SIG-M5 treated with dmso at 0.1 percent for 504 hours (cell line): ENCODE data around the gene XPOT.

Experiments used
- DNase-seq: peaks from one replicate; lab custom pipeline; 2025; ENCODE audit not compliant: unreplicated experiment; lab: John Stamatoyannopoulos, UW

Gene XPOT

DNA sequence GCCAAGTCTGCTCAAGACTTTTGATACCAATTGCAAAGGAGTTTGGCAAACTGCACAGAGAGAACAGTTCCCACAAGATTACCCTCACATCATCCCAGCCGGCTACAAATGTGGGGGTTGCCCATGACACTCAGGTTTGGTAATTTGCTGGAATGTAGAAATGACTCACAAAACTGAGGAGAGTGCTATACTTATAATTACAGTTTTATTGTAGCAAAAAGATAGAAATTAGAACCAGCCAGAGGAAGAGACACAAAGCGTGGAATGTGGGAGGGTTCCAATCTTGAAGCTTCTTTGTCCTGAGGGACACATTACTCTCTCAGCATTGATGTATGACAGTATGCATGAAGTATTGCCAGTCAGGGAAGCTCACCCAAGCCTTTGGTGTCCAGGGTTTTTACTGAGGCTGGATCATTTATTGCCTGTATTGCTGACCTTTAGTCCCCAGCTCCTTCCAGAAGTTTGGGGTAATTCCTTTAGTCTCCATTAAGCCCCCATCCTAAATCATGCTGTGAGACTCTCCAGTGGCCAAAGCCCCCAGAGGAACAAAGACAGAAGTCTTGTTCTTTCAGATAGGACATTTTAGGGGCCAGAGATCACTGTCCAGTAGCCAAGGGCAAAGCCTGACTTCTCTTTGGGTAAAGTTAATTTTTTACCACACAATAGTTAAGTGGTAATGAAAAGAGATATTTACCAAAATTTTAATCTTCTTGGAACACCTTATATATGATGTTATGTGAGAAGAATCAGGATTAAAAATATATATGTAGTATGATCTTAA lies 57.6 kb downstream of the XPOT start:
- DNase-seq: no peak

DNA sequence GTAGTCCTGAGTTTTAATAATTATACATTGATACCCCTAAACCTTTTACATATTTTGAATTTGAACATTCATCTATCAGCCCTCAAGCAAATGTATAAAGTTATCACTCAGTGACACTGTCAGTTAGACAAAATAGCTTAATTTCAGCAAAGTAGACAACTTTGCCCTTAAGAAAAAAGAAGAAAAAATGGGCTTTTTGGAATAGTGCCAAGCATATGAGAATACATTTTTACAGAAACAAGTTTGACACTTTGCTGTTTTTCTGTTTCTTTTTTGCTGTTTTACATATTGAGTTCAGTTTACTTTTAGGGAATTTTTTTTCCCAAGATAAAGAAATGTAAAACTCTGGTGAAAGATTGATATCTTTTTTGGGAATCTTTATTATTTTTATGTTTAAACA lies 62.0 kb downstream of the XPOT start:
- no peak for DNase-seq

GRCh38 chr12:64468966-64469365 lies 64.8 kb downstream of the XPOT start:
- no peak for DNase-seq

DNA sequence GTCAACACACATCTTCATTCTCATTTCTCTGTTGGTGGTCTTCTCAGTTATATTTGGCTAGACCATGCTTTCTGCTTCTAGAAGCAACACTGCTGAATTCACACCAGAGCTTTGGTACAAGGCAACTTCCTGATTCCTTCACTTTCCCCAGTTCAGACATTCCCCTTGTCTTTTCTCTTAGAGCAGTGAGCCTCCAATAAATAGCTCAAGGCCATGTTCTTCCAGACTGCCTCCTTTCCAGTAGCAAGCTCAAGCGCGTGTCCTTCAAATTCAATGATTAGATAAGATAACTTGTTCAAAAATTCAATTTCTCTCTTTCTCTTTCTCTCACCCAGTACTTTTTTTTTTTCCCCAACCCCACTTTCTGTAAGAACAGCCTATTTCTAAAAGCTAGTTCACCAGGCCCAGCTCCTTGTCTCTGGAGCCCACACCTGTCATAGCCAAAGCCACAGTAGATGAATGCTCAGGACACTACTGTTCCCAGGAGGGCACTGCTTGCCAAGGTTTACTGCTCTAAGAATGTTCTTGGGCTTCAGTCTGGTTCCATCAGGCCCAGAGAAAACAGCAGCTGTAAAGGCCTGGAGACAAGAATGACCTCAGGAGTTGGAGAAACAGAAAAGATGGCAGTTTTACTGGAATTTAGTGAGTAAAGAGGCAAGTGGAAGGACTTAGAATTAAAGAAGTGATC lies 65.4 kb downstream of the XPOT start:
- no peak for DNase-seq

DNA sequence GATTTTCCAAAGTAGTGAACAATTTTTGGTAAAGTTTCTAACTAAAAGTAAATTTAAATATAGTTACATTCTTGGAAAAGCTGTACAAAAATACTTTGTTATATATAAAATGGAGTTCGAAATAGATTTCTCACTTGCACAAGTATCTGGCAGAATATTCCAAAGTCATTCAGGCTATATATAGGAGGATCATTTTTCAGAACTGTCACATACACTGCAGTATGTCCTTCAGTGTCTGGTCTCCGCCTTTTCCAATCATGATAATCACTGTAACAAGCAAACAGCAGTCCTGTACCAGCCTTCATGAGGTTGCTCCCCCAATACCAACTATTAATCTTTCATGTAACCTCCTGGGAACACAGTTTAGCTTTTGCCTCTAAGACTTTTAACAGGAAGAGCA lies 66.3 kb downstream of the XPOT start:
- DNase-seq: no peak

GRCh38 chr12:64473176-64473575 lies 69.0 kb downstream of the XPOT start:
- no peak for DNase-seq

GRCh38 chr12:64475518-64475917 lies 71.3 kb downstream of the XPOT start:
- no peak for DNase-seq

DNA sequence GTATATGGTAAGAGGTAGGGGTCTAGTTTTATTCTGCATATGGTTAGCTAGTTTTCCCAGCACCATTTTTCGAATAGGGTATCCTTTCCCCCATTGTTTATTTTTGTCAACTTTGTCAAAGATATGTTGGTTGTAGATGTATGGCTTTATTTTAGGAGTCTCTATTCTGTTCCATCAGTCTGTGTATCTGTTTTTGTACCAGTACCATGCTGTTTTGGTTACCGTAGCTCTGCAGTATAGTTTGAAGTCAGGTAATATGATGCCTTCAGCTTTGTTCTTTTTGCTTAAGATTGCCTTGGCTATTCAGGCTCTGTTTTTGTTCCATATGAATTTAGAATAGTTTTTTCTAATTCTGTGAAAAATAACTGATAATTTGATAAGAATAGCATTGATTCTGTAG lies 72.7 kb downstream of the XPOT start:
- DNase-seq: no peak

- no peak for DNase-seq
Observed at GRCh38 chr12:64478661-64479060, 74.5 kb downstream of the XPOT start.

- DNase-seq: no peak
Observed at GRCh38 chr12:64480148-64480547, 76.0 kb downstream of the XPOT start.

DNA sequence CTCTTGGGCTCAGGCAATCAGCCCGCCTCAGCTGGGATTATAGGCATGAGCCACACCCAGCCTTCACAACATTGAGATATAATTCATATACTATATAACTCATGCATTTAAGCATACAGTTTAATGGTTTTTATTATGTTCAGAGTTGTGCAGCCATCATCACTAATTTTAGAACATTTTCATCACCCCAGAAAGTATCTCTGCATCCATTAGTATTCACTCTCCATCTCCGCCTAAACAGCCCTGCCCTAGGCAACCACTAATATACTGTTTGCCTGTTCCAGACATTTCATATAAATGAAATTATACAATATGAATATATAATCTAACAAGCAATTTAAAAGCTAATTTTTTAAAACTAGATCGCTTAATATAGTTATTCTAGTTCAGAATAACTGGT lies 82.5 kb downstream of the XPOT start:
- DNase-seq: no peak

DNA sequence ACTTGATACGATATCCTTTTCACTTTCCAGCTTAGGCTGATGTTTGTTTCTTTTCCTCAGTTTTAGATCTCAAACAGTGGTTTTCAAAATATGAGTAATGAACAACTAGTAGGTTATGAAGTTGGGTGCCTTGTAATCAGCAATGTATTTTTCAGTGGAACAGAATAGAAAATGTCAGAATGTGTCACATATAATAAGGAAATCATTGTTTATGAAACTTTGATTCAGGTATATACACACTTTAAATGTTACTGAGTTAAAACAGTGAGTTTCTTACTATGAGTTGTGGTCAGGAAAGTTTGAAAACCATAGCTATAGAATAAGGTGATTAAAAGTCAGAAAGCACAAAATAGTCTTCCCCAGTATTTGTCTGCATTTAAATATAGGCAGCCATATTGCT lies 87.5 kb downstream of the XPOT start:
- DNase-seq: no peak

GRCh38 chr12:64493513-64493912 lies 89.3 kb downstream of the XPOT start:
- no peak for DNase-seq

DNA sequence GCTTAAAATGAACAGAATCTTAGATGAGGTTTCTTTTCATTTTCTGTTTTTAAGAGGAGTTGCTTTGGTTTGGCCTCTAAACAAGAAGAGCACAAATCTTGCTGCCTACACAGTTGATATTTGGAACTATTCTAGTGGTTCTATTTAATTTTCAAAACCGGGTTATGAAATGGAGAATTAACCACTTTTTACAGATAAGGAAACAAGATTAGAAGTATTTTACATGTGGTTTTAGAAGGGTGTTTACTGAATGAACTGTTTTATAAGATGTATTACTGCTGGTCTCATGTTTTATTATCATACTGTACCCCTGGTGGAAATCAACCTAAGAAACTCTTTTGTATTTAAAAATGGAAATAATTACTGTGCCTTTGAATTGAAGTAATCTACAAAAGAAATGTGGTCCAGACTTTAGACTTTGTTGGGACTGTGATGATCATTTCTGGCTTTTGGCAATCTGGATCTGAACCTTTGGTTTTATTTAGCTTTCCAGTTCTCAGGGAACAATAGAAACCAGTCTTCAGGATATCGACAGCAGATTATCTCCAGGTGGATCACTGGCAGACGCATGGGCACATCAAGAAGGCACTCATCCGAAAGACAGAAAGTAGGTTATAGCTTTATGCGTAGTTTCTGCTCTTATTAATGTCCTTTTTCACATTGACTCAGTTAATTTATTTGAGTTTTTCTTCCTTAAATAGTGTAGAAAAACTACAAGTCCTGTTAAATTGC lies 91.0 kb downstream of the XPOT start:
- DNase-seq: no peak

GRCh38 chr12:64496839-64497400 lies 92.7 kb downstream of the XPOT start:
- no peak for DNase-seq

DNA sequence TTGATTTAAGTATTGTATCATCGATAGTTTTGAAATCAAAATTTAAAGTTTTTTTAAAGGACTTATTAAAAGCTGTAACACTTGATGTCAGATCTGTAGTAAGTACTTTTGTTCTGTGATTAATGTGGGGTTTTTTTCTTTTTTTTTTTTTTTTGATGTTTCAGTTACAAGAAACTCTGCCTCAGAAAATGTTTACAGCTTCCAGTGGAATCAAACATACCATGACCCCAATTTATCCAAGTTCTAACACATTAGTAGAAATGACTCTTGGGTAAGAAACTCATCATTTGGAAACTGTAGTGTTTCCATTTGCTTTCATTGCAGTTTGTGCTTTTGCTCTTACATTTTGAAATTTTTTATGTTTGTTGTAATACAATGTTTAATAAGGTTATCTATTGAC lies 93.3 kb downstream of the XPOT start:
- DNase-seq: no peak

DNA sequence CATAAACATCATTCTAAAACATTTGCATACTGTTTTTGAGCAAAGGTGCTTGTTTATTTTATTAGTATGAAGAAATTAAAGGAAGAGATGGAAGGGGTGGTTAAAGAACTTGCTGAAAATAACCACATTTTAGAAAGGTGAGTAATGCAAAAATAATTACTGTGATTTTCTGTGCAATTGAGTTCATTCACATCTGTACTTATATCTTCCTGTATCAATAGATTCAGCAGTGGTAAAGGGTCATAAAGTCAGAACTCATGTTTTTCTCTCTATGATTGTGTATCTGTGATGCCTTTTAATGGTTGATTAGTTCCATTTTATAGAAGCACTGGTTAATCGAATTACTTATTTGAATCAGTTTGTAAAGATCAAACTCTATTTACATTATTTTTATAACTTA lies 93.7 kb downstream of the XPOT start:
- no peak for DNase-seq

DNA sequence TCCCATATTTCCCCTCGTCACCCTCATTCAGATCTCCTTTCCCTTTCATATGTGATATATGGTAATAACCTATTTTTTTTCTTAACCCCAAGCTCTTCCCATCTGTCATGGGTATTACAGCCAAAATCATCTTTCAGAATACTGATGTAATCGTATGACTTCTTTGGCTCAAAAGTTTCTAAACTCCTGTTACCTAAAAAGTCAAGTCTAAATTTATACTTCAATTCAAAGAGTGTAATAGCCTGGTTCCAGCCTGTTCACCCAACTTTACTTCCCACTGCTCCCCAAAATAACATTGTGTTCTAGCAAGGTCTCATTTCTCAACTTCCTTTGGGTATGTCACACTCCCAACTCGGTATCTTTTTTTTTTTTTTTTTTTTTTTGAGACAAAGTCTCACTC lies 96.2 kb downstream of the XPOT start:
- DNase-seq: peak; percentile 99
